DMS53 (cell line): Measurements from ENCODE around the gene KANK4.
"Not testable (repeated sequence)": the region's sequence is repeated elsewhere in the genome, so short reads cannot be mapped to it uniquely, and the experiment has no call there.

Experiments used
- DNase-seq: peaks from one replicate; lab custom pipeline; 2025; lab: John Stamatoyannopoulos, UW

The KANK4 gene

DNA sequence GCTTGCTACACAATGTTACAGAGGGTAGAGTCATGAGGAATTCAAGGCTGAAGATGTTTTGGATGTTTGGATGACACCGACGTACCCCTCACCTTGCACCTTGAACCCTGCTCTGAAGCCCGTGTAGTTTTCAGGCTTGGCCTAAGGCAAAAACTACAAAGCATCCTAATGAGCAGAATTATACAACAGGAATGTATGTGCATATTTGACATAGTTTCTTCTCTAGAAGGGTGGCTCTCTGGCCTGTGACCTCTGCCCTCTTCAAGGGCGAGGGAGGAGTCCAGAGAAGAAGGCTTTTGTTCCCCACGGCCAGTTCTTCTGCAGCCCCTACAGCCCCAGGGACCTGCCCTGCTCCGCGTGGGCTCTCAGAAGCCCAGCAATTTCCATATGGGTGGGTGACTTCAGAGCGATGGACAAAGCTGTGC lies 81.3 kb downstream of the KANK4 start:
- no peak for DNase-seq

DNA sequence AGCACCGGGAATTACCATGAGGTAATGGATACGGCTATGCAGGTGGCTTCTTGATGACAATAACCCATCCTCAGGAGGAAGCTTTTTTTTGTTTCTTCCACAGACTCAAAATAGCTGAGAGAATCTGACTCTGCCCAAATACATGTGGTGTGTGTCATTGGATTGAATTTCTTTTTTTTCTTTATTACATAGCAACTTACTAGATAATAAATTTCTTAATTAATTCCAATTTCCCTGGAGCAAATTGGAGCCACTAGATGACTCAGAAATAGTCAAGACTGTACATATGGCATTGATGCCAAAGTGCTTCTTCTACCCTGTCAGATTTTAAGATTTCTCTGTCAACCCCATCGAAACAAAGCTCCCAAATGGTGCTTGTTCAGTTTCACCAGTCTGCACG lies 81.9 kb downstream of the KANK4 start:
- no peak for DNase-seq

GRCh38 chr1:62235576-62235975 lies 83.7 kb downstream of the KANK4 start:
- DNase-seq: no peak

- DNase-seq: no peak
These were observed 84.5 kb downstream of the KANK4 start for GRCh38 chr1:62234688-62235087.

GRCh38 chr1:62233926-62234450 lies 85.2 kb downstream of the KANK4 start:
- no peak for DNase-seq

DNA sequence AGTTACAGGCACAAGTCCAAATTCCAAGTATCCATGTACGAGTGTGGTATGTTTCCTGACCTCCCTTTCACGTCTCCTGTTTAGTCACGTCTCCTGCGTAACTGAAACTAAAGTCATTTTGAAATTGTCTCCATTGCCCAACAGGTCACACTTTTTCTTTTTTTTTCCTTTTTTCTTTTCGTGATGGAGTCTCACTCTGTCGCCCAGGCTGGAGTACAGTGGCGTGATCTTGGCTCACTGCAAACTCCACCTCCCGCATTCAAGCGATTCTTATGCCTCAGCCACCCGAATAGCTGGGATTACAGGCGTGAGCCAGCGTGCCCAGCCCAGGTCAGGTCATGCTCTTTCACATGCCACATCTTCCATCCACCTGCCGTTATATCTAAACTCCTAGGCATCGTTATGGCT lies 86.4 kb downstream of the KANK4 start:
- DNase-seq: no peak

GRCh38 chr1:62230718-62231117 lies 88.5 kb downstream of the KANK4 start:
- DNase-seq: peak; percentile 78

DNA sequence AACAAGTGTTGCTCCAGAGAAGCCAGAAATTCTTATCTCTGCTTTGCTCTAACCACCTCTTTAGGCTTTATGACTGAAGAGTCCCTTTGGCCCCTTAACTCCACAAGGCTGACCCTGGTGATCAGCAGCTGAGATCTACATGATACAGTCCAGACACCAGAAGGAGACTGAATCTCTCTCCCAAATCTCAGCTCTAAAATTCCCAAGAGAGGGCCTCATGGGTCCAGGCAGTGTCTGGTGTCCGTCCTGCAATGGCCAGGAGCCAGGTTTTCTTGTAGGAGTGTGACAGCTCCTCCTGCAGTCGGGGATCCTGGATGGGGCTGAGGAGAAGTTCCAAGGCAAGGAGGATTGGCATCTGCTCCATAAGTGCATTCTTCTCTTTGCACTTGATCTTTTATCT lies 89.3 kb downstream of the KANK4 start:
- no peak for DNase-seq

- DNase-seq: no peak
These were observed 89.8 kb downstream of the KANK4 start for GRCh38 chr1:62229468-62229867.

DNA sequence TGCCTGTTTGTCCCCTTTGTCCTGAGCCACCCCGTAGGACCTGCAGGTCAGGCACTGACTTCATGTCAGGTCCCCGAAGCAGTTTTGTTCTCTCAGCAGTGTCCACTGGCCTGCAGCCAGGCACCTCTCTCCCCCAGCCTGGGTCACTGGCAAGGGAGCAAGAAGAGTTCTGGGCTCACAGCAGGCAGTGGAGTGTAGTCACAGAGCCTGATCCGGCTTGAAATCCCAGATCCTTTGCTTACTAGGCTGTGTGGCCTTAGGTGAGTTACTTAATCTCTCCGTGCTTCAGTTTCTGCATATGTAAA lies 90.4 kb downstream of the KANK4 start:
- DNase-seq: no peak

DNA sequence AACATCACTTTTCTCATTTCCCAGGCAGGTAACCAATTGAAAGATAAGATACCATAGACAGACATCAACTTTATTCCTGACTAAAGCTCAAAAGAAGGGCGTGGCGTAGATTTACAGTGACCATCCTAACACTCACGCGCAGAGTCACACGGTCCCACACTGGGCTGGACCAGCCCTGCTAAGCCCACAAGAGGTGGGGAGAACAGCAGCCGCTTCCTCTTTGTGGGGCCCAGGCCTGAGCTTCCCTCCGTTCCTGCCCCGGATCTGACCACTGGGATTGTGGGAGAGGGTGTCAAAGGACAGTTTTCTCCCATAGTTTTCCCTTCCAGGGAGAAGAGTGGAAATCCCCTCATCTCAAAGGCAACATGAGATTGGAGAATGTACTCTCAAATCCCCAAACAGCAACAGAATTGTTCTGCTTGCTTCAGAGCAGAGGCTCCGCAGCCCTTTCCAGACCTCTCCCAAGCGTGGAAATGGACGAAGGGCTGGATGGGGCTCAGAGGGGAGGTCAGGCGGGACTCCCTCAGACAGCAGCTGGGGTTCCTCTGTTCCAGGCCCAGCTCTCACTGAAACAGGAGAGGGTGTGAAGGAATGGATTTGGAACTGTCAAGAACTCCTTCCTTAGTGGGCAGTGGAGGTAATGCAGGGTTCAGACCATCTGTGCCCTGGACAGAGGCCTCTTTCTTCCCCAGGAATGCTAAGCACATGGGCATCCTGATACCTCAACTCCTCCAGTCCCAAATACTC lies 90.9 kb downstream of the KANK4 start:
- no peak for DNase-seq

GRCh38 chr1:62227496-62227895 lies 91.7 kb downstream of the KANK4 start:
- DNase-seq: no peak

- no peak for DNase-seq
These were observed 95.1 kb downstream of the KANK4 start for GRCh38 chr1:62224182-62224581.

- no peak for DNase-seq
These were observed 96.9 kb downstream of the KANK4 start for GRCh38 chr1:62222321-62222720.

DNA sequence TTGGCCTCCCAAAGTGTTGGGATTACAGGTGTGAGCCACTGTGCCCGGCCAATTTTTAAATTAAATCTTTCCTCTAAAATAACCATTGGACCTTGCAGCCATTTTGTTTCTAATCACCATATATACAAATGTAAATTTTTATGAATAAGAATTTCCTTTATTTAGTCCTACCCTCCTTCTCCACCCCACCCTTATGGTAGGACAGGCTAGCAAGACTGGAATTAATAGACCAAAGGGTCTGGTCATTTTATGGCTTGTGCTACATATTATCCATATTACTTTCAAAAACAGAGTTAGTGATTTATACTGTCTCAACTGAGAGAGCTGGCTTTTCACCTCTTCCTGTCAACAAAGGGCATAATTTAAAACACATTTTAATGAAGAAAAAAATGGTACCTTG lies 98.1 kb downstream of the KANK4 start:
- no peak for DNase-seq

- not testable (repeated sequence) for DNase-seq
These were observed 98.8 kb downstream of the KANK4 start for GRCh38 chr1:62220456-62220855.

GRCh38 chr1:62218604-62219003 lies 100.6 kb downstream of the KANK4 start:
- no peak for DNase-seq

GRCh38 chr1:62213075-62213914 lies 105.9 kb downstream of the KANK4 start:
- no peak for DNase-seq

GRCh38 chr1:62212411-62212810 lies 106.8 kb downstream of the KANK4 start:
- no peak for DNase-seq

DNA sequence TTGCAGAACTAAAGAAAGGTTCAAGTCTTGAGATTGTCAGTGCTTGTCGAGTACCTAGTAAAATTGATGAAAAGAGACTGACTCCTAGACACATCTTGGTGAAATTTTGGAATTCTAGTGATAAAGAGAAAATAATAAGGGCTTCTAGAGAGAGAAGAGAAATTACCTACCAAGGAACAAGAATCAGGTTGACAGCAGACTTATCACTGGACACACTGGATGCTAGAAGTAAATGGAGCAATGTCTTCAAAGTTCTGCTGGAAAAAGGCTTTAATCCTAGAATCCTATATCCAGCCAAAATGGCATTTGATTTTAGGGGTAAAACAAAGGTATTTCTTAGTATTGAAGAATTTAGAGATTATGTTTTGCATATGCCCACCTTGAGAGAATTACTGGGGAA lies 108.3 kb downstream of the KANK4 start:
- DNase-seq: peak; percentile 59

- DNase-seq: peak; percentile 73
These were observed 109.2 kb downstream of the KANK4 start for GRCh38 chr1:62209931-62210595.

DNA sequence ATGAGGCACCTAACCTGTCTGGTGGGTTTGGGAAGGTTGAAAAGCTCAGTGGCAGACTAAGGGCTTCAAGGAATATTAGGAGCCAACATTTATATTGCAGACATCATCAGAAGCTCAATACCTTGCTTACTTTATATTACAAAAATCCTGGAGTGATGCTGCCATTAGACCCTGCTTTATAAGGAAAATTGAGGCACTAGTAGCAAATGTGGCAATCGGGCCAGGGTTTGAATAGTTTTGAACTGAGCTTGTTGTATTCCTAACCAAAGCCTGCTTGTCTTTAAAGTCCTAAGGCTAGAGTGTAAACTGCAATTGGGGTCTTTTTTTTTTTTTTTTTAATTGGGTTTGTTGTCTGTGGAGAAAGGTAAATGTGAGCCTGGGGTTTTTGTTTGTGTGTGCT lies 110.3 kb downstream of the KANK4 start:
- DNase-seq: no peak

DNA sequence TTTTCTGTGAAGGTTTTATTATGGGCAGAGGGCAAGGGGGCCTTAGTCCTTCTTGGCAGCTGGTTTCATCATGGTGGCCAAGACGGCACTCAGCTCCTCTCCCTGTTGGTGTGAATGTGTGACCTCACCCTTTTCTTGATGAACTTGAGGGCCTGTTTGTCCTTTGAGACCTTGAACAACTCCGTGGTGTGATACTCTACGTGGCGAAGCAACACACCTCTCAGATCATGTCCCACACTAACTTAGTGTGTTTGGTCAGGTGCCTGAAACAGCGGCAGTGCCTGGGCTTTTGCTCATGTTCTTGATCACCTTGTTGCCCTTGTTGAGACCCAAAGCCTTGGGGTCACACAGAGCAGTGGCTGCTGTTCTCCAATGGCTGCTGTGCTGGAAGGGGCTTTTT lies 111.1 kb downstream of the KANK4 start:
- no peak for DNase-seq
